Endodermal cell (in vitro differentiated cells): ENCODE data around the gene CBLB. TPM values are rescaled to one million over a fixed set of nuclear protein-coding genes. Genes with fewer than 3 reads are reported as not detected.
A peak's percentile ranks its signal among the peaks of the same experiment; 100 is the strongest.

ENCODE experiments used
- DNase-seq: peaks from one replicate; pipeline ENCODE4 v3.0.0-alpha.2; 2017
- H3K27ac ChIP-seq: 2 replicates; pipeline ENCODE4 v1.5.1; 2013; ENCODE audit warnings: mild to moderate bottlenecking, low read depth, low read length, moderate library complexity
- H3K27me3 ChIP-seq: 2 replicates; pipeline ENCODE4 v1.6.1; 2013; ENCODE audit warnings: mild to moderate bottlenecking, low read length, moderate library complexity; ENCODE audit not compliant: insufficient read depth, control insufficient read depth, poor library complexity, severe bottlenecking
- H3K36me3 ChIP-seq: 2 replicates; pipeline ENCODE4 v1.7.0; 2013; ENCODE audit warnings: mild to moderate bottlenecking, low read length, moderate library complexity; ENCODE audit not compliant: control insufficient read depth, insufficient read depth
- H3K4me1 ChIP-seq: one replicate; pipeline ENCODE4 v1.7.0; 2013; ENCODE audit warnings: low read length; ENCODE audit not compliant: control insufficient read depth, insufficient read depth
- H3K4me3 ChIP-seq: 2 replicates; pipeline ENCODE4 v1.5.1; 2013; ENCODE audit warnings: mild to moderate bottlenecking, low read length, moderate library complexity
- H3K9ac ChIP-seq: 2 replicates; pipeline ENCODE4 v1.6.1; 2013; ENCODE audit warnings: mild to moderate bottlenecking, low read length, moderate library complexity; ENCODE audit not compliant: poor library complexity, severe bottlenecking; ENCODE audit errors: extremely low read depth
- H3K9me3 ChIP-seq: 2 replicates; pipeline ENCODE4 v1.6.1; 2013; ENCODE audit warnings: mild to moderate bottlenecking, low read length, moderate library complexity; ENCODE audit not compliant: control insufficient read depth
- H3K27ac Mint-ChIP-seq: 2 replicates; pipeline ENCODE4 v1.8.0; 2020; ENCODE audit warnings: mixed read lengths
- H3K27me3 Mint-ChIP-seq: 2 replicates; pipeline ENCODE4 v1.8.0; 2021; ENCODE audit warnings: mild to moderate bottlenecking, mixed read lengths; ENCODE audit not compliant: insufficient read depth
- H3K36me3 Mint-ChIP-seq: 2 replicates; pipeline ENCODE4 v1.8.0; 2020; ENCODE audit warnings: low read depth, mixed read lengths
- H3K4me1 Mint-ChIP-seq: 2 replicates; pipeline ENCODE4 v1.8.0; 2020; ENCODE audit warnings: mixed read lengths
- H3K4me3 Mint-ChIP-seq: 2 replicates; pipeline ENCODE4 v1.8.0; 2020; ENCODE audit warnings: mild to moderate bottlenecking, moderate library complexity, mixed read lengths
- H3K9me3 Mint-ChIP-seq: 2 replicates; pipeline ENCODE4 v1.8.0; 2020; ENCODE audit warnings: mild to moderate bottlenecking, mixed read lengths
- WGBS, 2 experiments: methylation state at CpG; one replicate each; pipeline versions ENCODE4 v1.1.5 to v1.1.7; 2013; ENCODE audit warnings: missing lambda C conversion rate in 2 of 2, mixed read lengths in 1 of 2; ENCODE audit not compliant: insufficient coverage in 1 of 2, insufficient read length in 1 of 2; 5-methylcytosine and 5-hydroxymethylcytosine counted together
- total RNA-seq, 2 donors: library from RNA; stranded (reverse); fragmentation: NEBNext Ultra II Directional in 1 of 2; extraction: Animal tissue kit (Norgen Biotek cat#: 25700) in 1 of 2; gene quantifications; 2 replicates in 1 of 2; 3 replicates in 1 of 2; pipeline ENCODE4 v1.2.1, GENCODE V29; 2021
- TF ChIP-seq, protein P1 (sequence below): fragments of 200-600 bp; sonication (generic); conservative IDR thresholded peaks from 2 replicates; pipeline ENCODE4 v1.5.0; 2021; ENCODE audit warnings: antibody characterized with exemption, mild to moderate bottlenecking

The CBLB gene
- total RNA-seq, 2 donors from 2014 or later = 45.4 to 60.5 TPM

DNA sequence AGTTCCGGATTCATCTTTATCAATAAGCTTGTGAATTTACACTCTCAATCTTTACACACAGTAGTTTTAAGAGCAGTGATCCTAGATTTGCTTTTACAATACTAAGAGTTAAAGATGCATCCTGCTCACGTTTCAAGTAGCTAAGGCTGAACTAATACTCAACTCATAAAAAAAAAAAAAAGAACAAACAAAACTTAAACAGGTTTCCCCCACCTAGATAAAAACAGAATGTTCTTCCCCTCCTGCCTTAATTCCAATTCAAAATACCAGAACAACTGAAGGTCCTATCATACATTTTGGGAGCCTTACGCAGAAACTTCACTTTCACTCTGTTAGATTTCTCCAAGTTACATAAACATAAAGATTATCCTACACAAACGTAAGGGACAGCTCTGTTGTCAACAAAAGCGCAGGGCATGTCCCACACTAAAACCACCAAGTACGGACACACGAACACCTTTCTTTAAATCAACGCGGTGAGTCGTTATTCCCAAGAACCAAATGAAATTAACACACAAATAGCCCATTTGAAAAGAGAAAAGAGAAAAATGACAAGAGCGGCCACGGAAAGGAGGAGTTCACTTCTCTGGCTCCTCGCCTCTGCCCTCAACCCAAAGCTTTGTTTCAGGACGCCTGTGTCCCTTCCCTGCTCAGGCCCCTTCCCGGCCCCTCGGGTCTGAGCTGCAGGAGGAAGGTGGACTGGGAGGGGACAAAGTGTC lies 941 bp downstream of the CBLB start:
- H3K27me3 ChIP-seq = no peaks in the 10 kb centered on the region
- no peaks in the 10 kb centered on the region for H3K9me3 Mint-ChIP-seq
- no peak for DNase-seq
- WGBS, 2 experiments = 5 to 15% methylated on average over 4 to 16 of the region's 16 CpGs
- peaks cover 26% of the 10 kb centered on the region for H3K36me3 ChIP-seq
- peaks cover 16% of the 10 kb centered on the region for H3K36me3 Mint-ChIP-seq
- peaks cover 9% of the 10 kb centered on the region for H3K4me1 ChIP-seq
- no peaks in the 10 kb centered on the region for H3K27me3 Mint-ChIP-seq
- peak overlapping the region; percentile 83 for H3K4me3 ChIP-seq
- H3K27ac ChIP-seq = peak overlapping the region; percentile 82
- peak overlapping the region; percentile 88 for H3K27ac Mint-ChIP-seq
- H3K9me3 ChIP-seq = no peaks in the 10 kb centered on the region
- TF ChIP-seq, protein P1, sequence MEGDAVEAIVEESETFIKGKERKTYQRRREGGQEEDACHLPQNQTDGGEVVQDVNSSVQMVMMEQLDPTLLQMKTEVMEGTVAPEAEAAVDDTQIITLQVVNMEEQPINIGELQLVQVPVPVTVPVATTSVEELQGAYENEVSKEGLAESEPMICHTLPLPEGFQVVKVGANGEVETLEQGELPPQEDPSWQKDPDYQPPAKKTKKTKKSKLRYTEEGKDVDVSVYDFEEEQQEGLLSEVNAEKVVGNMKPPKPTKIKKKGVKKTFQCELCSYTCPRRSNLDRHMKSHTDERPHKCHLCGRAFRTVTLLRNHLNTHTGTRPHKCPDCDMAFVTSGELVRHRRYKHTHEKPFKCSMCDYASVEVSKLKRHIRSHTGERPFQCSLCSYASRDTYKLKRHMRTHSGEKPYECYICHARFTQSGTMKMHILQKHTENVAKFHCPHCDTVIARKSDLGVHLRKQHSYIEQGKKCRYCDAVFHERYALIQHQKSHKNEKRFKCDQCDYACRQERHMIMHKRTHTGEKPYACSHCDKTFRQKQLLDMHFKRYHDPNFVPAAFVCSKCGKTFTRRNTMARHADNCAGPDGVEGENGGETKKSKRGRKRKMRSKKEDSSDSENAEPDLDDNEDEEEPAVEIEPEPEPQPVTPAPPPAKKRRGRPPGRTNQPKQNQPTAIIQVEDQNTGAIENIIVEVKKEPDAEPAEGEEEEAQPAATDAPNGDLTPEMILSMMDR = no peak
- peaks cover 31% of the 10 kb centered on the region for H3K4me1 Mint-ChIP-seq
- H3K4me3 Mint-ChIP-seq = peak overlapping the region; percentile 90
- peak overlapping the region; percentile 68 for H3K9ac ChIP-seq

DNA sequence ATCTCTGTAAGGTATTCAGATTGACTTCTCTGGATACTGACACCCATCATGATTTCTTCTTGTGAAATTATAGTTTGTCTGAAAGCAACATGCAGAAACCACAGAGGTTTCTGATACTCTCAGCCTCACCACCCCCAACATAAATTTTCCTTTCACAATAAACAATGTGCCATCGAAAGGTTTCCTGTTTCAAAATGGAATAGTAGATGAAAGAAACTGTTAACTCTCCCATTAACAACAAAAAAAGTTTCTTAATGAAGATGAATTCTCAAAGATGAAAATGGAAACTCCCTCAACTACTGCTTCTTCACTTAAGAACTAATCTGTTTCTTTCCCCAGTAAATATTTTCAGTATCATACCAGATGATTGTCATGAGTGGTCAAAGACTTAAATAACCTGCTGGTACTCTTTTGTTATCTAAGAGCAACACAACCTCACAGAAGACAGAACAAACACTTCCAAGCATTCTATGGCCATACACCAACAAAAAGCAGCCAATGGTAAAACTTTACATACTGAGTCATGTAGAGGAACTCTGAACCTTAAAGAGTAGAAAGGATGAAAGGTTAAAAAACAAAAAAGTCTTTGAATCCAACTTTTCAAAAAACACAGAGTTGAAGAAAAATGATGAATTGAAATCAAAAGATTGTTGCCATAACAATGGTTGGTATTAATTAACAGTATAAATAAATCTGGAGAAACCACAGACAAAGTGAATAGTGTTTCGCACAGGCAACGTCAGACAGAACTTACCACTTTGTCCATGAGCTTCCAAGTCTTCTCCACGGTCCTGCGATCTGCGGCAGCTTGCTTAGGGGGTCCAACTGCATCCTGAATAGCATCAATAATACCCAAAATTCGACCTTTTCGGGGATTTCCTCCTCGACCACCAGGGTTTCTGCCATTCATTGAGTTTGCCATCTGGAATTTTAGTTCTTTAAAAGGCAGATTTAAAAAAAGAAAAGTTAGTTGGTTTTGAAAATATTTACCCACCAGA lies 1.9 kb downstream of the CBLB start:
- WGBS, 2 experiments = 48 to 64% methylated on average over 4 to 8 of the region's 9 CpGs
- Mint-ChIP-seq H3K36me3 (peaks cover 16% of the 10 kb centered on the region), H3K4me1 (peaks cover 31% of the 10 kb centered on the region), H3K27me3 (no peaks in the 10 kb centered on the region), H3K4me3 (peak overlapping the region; percentile 90), H3K9me3 (no peaks in the 10 kb centered on the region), H3K27ac (no peak overlapping the region)
- Histone ChIP-seq H3K9ac (no peak overlapping the region), H3K27ac (no peak overlapping the region), H3K4me3 (peak overlapping the region; percentile 83), H3K36me3 (peaks cover 26% of the 10 kb centered on the region), H3K27me3 (no peaks in the 10 kb centered on the region), H3K9me3 (no peaks in the 10 kb centered on the region), H3K4me1 (peaks cover 9% of the 10 kb centered on the region)
- TF ChIP-seq, protein P1 = no peak
- DNase-seq = no peak

DNA sequence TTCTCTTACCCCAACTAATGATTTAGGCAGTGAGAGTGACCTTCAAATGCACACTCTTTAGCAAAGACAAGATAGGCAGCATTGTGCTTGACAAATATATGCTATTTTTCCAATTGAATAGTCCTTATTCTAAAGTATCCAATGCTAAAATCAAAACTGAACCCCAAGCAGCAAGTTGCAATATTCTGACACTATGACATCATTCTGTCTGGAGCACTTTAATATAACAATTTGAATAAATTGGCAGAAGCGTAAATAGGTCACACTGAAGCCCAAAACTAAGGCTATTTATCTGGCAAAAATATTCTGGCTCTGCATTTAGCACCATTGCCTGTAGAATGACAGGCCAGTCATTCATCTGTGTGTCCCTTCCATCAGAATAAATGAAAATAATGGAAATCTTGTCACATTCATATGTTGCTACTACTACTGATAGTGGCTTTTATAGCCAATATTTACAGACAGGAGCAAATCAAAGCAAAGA lies 2.9 kb downstream of the CBLB start:
- Mint-ChIP-seq H3K4me1 (peaks cover 24% of the 10 kb centered on the region), H3K36me3 (peaks cover 16% of the 10 kb centered on the region), H3K27ac (no peak overlapping the region), H3K9me3 (no peaks in the 10 kb centered on the region), H3K27me3 (no peaks in the 10 kb centered on the region), H3K4me3 (peak overlapping the region; percentile 90)
- Histone ChIP-seq H3K9ac (no peak overlapping the region), H3K4me3 (peak overlapping the region; percentile 83), H3K36me3 (peaks cover 26% of the 10 kb centered on the region), H3K4me1 (peaks cover 9% of the 10 kb centered on the region), H3K27ac (no peak overlapping the region), H3K27me3 (no peaks in the 10 kb centered on the region), H3K9me3 (no peaks in the 10 kb centered on the region)
- DNase-seq = no peak
- TF ChIP-seq, protein P1 = no peak
- 86 to 100% methylated on average over 1 of the region's 1 CpG for WGBS, 2 experiments
